Ascending aorta (tissue), 2 donors: ENCODE measurements around the gene RNF213. TPM values are rescaled to one million over a fixed set of nuclear protein-coding genes. Genes with fewer than 3 reads are reported as not detected.
"Not testable (repeated sequence)": the region's sequence is repeated elsewhere in the genome, so short reads cannot be mapped to it uniquely, and the experiment has no call there.

Source experiments
- DNase-seq, 2 donors: peaks; one replicate each; pipeline ENCODE4 v3.0.0-alpha.2; 2019; ENCODE audit warnings: low spot score in 2 of 2
- H3K27ac ChIP-seq, 2 donors: fragments of 200-600 bp; sonication (generic); one replicate each; pipeline ENCODE4 v1.5.1; 2016 to 2017; ENCODE audit warnings: mild to moderate bottlenecking in 1 of 2
- H3K27me3 ChIP-seq: fragments of 200-600 bp; sonication (generic); one replicate; pipeline ENCODE4 v1.5.1; 2017
- H3K36me3 ChIP-seq, 2 donors: fragments of 200-600 bp; sonication (generic); one replicate each; pipeline ENCODE4 v1.5.1; 2016
- H3K4me1 ChIP-seq, 2 donors: fragments of 200-600 bp; sonication (generic); one replicate each; pipeline ENCODE4 v1.5.1; 2016 to 2017; ENCODE audit warnings: mild to moderate bottlenecking in 1 of 2
- H3K4me3 ChIP-seq, 2 donors: fragments of 200-600 bp; sonication (generic); one replicate each; pipeline ENCODE4 v1.5.1; 2016 to 2017; ENCODE audit warnings: mild to moderate bottlenecking in 1 of 2
- H3K9me3 ChIP-seq, 2 donors: fragments of 200-600 bp; sonication (generic); one replicate each; pipeline ENCODE4 v1.5.1; 2016
- CTCF ChIP-seq, 3 experiments: fragments of 200-600 bp in 2 of 3; fragments of 450-650 bp in 1 of 3; sonication (generic) in 2 of 3; IDR thresholded peaks; one replicate each; pipeline ENCODE4 v1.5.1; 2016 to 2019; ENCODE audit warnings: antibody characterized with exemption in 3 of 3, mild to moderate bottlenecking in 1 of 3, moderate library complexity in 1 of 3
- intact Hi-C: fragments of 100-400 bp; cut with DNase I; formaldehyde crosslinking; loops from one replicate; pipeline ENCODE4 v1.15.1; 2023
- total RNA-seq: library from RNA; depleted of rRNA; stranded (reverse); fragments of >200 nt; gene quantifications from one replicate; pipeline ENCODE4 v1.1.0, GENCODE V29; 2016

The RNF213 gene
- total RNA-seq, 1 donor from 2014 or later, result 155 TPM

- peaks cover 70 to 74% of the 10 kb centered on the region in 2 donors for H3K36me3 ChIP-seq
- no peak overlapping the region for H3K27ac ChIP-seq
- DNase-seq, result no peak
- H3K4me1 ChIP-seq, result no peaks in the 10 kb centered on the region
- H3K4me3 ChIP-seq, result no peak overlapping the region
- no peaks in the 10 kb centered on the region for H3K27me3 ChIP-seq
- H3K9me3 ChIP-seq, result no peaks in the 10 kb centered on the region
- TF ChIP-seq CTCF (IDR thresholded peaks at IDR 0.05), result no peak
- intact Hi-C loops, result no loop called here
These were observed 59.8 kb downstream of the RNF213 start for GRCh38 chr17:80320496-80320895.

- TF ChIP-seq CTCF (IDR thresholded peaks at IDR 0.05), result no peak
- no peak for DNase-seq
- Histone ChIP-seq H3K4me1 (no peaks in the 10 kb centered on the region), H3K9me3 (no peaks in the 10 kb centered on the region), H3K36me3 (peaks cover 70 to 75% of the 10 kb centered on the region in 2 donors), H3K27ac (no peak overlapping the region), H3K4me3 (no peak overlapping the region), H3K27me3 (no peaks in the 10 kb centered on the region)
- intact Hi-C loops, result no loop called here
These were observed 62.2 kb downstream of the RNF213 start for GRCh38 chr17:80322864-80323263.

- no peaks in the 10 kb centered on the region for H3K27me3 ChIP-seq
- TF ChIP-seq CTCF (IDR thresholded peaks at IDR 0.05), result no peak
- H3K4me3 ChIP-seq, result no peak overlapping the region
- H3K27ac ChIP-seq, result no peak overlapping the region
- H3K9me3 ChIP-seq, result no peaks in the 10 kb centered on the region
- no peaks in the 10 kb centered on the region for H3K4me1 ChIP-seq
- H3K36me3 ChIP-seq, result peaks cover 73 to 77% of the 10 kb centered on the region in 2 donors
- DNase-seq, result no peak
- intact Hi-C loops, result no loop called here
These were observed 63.3 kb downstream of the RNF213 start for GRCh38 chr17:80323982-80324381.

GRCh38 chr17:80327518-80327917, 66.9 kb downstream of the RNF213 start:
- H3K9me3 ChIP-seq, result no peaks in the 10 kb centered on the region
- no peak for DNase-seq
- no peak overlapping the region for H3K4me3 ChIP-seq
- H3K4me1 ChIP-seq, result no peaks in the 10 kb centered on the region
- no peaks in the 10 kb centered on the region for H3K27me3 ChIP-seq
- H3K36me3 ChIP-seq, result peaks cover 72 to 78% of the 10 kb centered on the region in 2 donors
- intact Hi-C loops, result no loop called here
- no peak overlapping the region for H3K27ac ChIP-seq
- TF ChIP-seq CTCF (IDR thresholded peaks at IDR 0.05), result no peak

- Histone ChIP-seq H3K4me1 (no peaks in the 10 kb centered on the region), H3K27ac (no peak overlapping the region), H3K27me3 (no peaks in the 10 kb centered on the region), H3K9me3 (no peaks in the 10 kb centered on the region), H3K4me3 (no peak overlapping the region), H3K36me3 (peaks cover 75 to 87% of the 10 kb centered on the region in 2 donors)
- no peak for DNase-seq
- intact Hi-C loops, result no loop called here
- no peak for TF ChIP-seq CTCF (IDR thresholded peaks at IDR 0.05)
These were observed 68.2 kb downstream of the RNF213 start for GRCh38 chr17:80328634-80329380.

- H3K9me3 ChIP-seq, H3K4me3 ChIP-seq, H3K27ac ChIP-seq, intact Hi-C loops, H3K27me3 ChIP-seq, H3K4me1 ChIP-seq, DNase-seq: not testable (repeated sequence)
- peaks cover 76 to 93% of the 10 kb centered on the region in 2 donors for H3K36me3 ChIP-seq
These were observed 68.8 kb downstream of the RNF213 start for GRCh38 chr17:80329421-80329820.
